Karpas-422 (cell line): ENCODE data around the gene MBNL2. TPM values are rescaled to one million over a fixed set of nuclear protein-coding genes. Genes with fewer than 3 reads are reported as not detected.

Experiments used
- DNase-seq: peaks from one replicate; pipeline ENCODE4 v3.0.0-alpha.2; 2015
- H2AFZ ChIP-seq: fragments of 200-600 bp; sonication (generic); 2 replicates; pipeline ENCODE4 v1.6.1; 2014; ENCODE audit warnings: antibody characterized with exemption, low read length, mixed read lengths
- H3K27ac ChIP-seq: fragments of 200-600 bp; sonication (generic); 2 replicates; pipeline ENCODE4 v1.5.1; 2014; ENCODE audit warnings: mild to moderate bottlenecking, low read length, moderate library complexity
- H3K27me3 ChIP-seq: fragments of 200-600 bp; sonication (generic); 2 replicates; pipeline ENCODE4 v1.6.1; 2014; ENCODE audit warnings: low read length, mixed read lengths
- H3K36me3 ChIP-seq: fragments of 200-600 bp; sonication (generic); 2 replicates; pipeline ENCODE4 v1.6.1; 2014; ENCODE audit warnings: low read length, mixed read lengths; ENCODE audit not compliant: insufficient read depth
- H3K4me1 ChIP-seq: fragments of 200-600 bp; sonication (generic); 2 replicates; pipeline ENCODE4 v1.6.1; 2014; ENCODE audit warnings: mild to moderate bottlenecking, low read length, mixed read lengths
- H3K4me2 ChIP-seq: fragments of 200-600 bp; sonication (generic); 2 replicates; pipeline ENCODE4 v1.6.1; 2014; ENCODE audit warnings: low read length, low read depth, mild to moderate bottlenecking; ENCODE audit not compliant: poor library complexity, severe bottlenecking
- H3K4me3 ChIP-seq: fragments of 200-600 bp; sonication (generic); 2 replicates; pipeline ENCODE4 v1.5.1; 2014; ENCODE audit warnings: mild to moderate bottlenecking, antibody characterized with exemption, low read length, mixed read lengths
- H3K79me2 ChIP-seq: fragments of 200-600 bp; sonication (generic); 2 replicates; pipeline ENCODE4 v1.6.1; 2014; ENCODE audit warnings: mild to moderate bottlenecking, low read length, mixed read lengths
- H3K9ac ChIP-seq: fragments of 200-600 bp; sonication (generic); 2 replicates; pipeline ENCODE4 v1.6.0; 2014; ENCODE audit warnings: low read length
- H3K9me2 ChIP-seq: fragments of 200-600 bp; sonication (generic), shearing (Covaris generic); replicated peaks from 2 replicates; pipeline ENCODE4 v1.6.0; 2014; ENCODE audit warnings: mild to moderate bottlenecking, low read length, moderate library complexity; ENCODE audit not compliant: insufficient read depth
- H3K9me3 ChIP-seq: fragments of 300-700, 200-600 bp; sonication (generic); 2 replicates; pipeline ENCODE4 v1.6.1; 2014; ENCODE audit warnings: low read length, mixed read lengths
- H4K20me1 ChIP-seq: fragments of 200-600 bp; sonication (generic); 2 replicates; pipeline ENCODE4 v1.6.1; 2014; ENCODE audit warnings: mild to moderate bottlenecking, antibody characterized with exemption, low read length, low read depth; ENCODE audit not compliant: insufficient read depth
- total RNA-seq: library from RNA; depleted of rRNA; stranded (reverse); fragments of >200 nt; shearing (Covaris generic); gene quantifications from 2 replicates; pipeline ENCODE4 v1.2.3, GENCODE V29; 2014; ENCODE audit warnings: low replicate concordance

MBNL2 gene
- total RNA-seq, 1 experiment from 2014 or later = 8.5 TPM

DNA sequence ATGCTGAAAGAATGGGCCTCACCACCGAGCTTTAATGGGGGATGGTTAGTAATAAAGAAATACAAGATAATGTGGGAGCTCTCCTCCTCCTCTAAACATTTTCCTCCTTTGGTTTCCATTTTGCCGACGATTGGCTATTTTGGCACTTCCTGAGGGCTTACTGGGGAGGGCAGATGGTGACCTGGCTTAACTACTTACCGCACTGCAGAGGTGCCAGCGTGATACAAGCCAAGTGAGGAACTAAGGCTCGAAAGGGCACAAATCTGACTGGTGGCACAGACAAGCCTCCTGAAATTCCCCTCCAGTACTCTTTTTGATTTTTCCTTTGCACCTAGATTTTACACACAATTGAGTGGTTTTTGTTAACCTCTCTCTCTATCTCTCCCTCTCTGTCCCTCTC is 158.6 kb downstream of the MBNL2 start:
- Histone ChIP-seq H3K27me3 (no peaks in the 10 kb centered on the region), H3K9ac (no peak overlapping the region), H3K4me1 (no peaks in the 10 kb centered on the region), H4K20me1 (no peaks in the 10 kb centered on the region; the same call in 1 of the 2 replicates), H3K36me3 (no peaks in the 10 kb centered on the region), H3K4me3 (no peak overlapping the region), H3K9me2 (no peaks in the 10 kb centered on the region), H3K4me2 (no peak overlapping the region), H2AFZ (no peak overlapping the region), H3K27ac (no peak overlapping the region), H3K9me3 (no peaks in the 10 kb centered on the region), H3K79me2 (no peaks in the 10 kb centered on the region)
- no peak for DNase-seq

DNA sequence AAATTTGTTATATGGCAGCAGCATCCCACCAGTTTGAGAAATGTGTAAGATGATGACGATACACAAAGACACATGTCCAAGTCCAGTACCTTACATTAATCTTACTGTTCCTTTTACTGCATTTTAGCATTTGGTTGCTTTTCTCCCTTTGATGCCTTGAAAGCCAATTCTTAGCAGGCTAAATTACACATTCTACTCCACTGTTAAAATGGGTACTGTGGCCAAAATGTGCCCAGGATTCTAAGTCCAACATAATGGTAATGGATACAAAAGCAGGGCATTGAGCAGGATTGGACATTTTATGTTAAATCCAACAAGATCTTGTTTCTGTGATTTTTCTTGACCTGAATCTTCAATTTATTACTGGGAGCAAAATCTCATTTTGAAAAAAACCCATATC is 159.1 kb downstream of the MBNL2 start:
- Histone ChIP-seq H3K36me3 (no peaks in the 10 kb centered on the region), H3K4me1 (no peaks in the 10 kb centered on the region), H3K4me2 (no peak overlapping the region), H3K27ac (no peak overlapping the region), H3K9me3 (no peaks in the 10 kb centered on the region), H4K20me1 (no peaks in the 10 kb centered on the region; the same call in 1 of the 2 replicates), H3K9me2 (no peaks in the 10 kb centered on the region), H3K9ac (no peak overlapping the region), H2AFZ (no peak overlapping the region), H3K4me3 (no peak overlapping the region), H3K79me2 (no peaks in the 10 kb centered on the region), H3K27me3 (no peaks in the 10 kb centered on the region)
- no peak for DNase-seq

DNA sequence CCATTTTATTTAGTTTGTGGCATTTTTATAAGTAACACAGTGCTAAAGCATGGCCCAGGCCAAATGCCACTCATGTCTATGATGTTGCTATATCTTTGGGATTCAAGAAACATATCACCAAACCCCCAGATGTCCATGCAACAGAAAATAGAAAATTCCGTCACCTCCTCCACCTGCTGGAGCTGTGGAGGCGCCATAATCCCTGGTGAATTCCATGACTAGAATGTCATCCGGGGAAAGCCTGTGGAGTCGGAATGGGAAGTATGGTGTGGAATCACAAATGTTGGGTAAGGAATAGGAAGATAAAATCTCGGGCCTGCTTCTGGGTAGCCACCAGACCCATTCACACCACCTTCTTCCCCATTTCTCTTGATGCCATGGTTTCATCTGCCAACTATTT is 160.1 kb downstream of the MBNL2 start:
- no peak for DNase-seq
- Histone ChIP-seq H4K20me1 (no peaks in the 10 kb centered on the region; the same call in 1 of the 2 replicates), H3K4me3 (no peak overlapping the region), H3K4me1 (no peaks in the 10 kb centered on the region), H3K79me2 (no peaks in the 10 kb centered on the region), H3K4me2 (no peak overlapping the region), H3K9me2 (no peaks in the 10 kb centered on the region), H3K9ac (no peak overlapping the region), H3K36me3 (no peaks in the 10 kb centered on the region), H3K27ac (no peak overlapping the region), H3K27me3 (no peaks in the 10 kb centered on the region), H3K9me3 (no peaks in the 10 kb centered on the region), H2AFZ (no peak overlapping the region)

DNA sequence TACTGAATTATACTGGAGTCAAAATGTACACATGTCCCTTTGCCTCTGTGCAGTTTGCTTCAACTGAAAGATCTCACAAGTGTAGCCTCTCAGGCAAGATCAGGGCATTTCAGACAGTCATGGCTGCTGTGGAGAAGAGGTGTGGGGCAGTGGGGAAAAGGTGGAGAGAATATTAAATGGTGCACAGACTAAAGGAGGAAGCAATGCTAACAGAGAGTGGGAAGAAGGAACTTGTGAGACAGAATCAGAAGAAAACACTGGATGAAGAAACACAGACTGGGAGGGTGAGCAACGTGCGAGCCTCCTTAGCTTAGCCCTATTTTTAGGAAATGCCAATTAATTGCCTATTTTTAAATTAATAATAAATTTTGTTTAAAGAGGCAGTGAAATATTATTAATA is 162.2 kb downstream of the MBNL2 start:
- Histone ChIP-seq H3K9me3 (no peaks in the 10 kb centered on the region), H3K27me3 (no peaks in the 10 kb centered on the region), H3K4me1 (no peaks in the 10 kb centered on the region), H2AFZ (no peak overlapping the region), H3K27ac (no peak overlapping the region), H3K4me3 (no peak overlapping the region), H3K36me3 (no peaks in the 10 kb centered on the region), H3K4me2 (no peak overlapping the region), H3K79me2 (no peaks in the 10 kb centered on the region), H3K9ac (no peak overlapping the region), H3K9me2 (no peaks in the 10 kb centered on the region), H4K20me1 (no peaks in the 10 kb centered on the region)
- no peak for DNase-seq

DNA sequence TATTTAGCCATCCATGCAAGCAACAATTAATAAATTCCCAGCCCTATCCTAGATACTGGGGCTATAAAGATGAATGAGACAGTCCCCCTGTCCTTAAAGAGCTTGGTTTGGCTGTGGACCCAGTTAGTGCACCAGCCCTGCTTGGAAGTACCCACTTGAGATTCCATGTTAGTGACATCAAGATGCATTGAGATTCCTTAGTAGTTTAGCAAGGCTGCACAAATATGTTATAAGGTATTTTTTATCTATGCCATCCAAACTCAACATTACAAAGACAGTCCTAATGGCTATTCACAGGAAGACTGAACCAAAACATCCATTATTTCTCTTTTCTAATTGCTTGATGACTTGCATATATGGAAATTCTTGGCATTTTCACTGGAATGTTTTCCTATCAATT is 163.0 kb downstream of the MBNL2 start:
- H2AFZ ChIP-seq = no peak overlapping the region
- H3K4me1 ChIP-seq = no peaks in the 10 kb centered on the region
- no peak for DNase-seq
- no peaks in the 10 kb centered on the region for H4K20me1 ChIP-seq
- no peak overlapping the region for H3K4me2 ChIP-seq
- no peaks in the 10 kb centered on the region for H3K79me2 ChIP-seq
- no peak overlapping the region for H3K4me3 ChIP-seq
- no peak overlapping the region for H3K27ac ChIP-seq
- no peaks in the 10 kb centered on the region for H3K9me2 ChIP-seq
- H3K36me3 ChIP-seq = no peaks in the 10 kb centered on the region
- H3K9me3 ChIP-seq = no peaks in the 10 kb centered on the region
- H3K9ac ChIP-seq = no peak overlapping the region
- no peaks in the 10 kb centered on the region for H3K27me3 ChIP-seq

DNA sequence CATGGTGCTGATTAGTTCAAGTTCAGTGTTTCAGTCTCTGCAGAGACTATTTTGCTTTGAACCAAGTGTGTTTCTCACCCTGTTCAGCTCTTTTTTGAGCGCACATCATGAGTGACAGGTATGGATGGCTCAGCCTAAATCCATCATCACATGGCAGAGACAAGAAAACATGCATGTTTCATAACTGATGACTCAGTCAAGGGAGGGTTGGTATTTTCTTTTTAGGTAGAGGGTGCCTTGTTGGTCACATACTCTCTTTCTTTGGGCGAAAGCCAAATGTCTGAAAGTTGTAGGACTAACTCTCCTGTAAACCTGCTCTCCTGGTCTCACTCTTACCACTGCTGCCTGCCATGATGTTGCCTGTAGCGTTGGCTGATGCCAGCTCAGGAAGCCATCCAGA is 163.7 kb downstream of the MBNL2 start:
- H3K9me3 ChIP-seq = no peaks in the 10 kb centered on the region
- no peak for DNase-seq
- no peaks in the 10 kb centered on the region for H3K79me2 ChIP-seq
- no peak overlapping the region for H2AFZ ChIP-seq
- no peak overlapping the region for H3K9ac ChIP-seq
- no peaks in the 10 kb centered on the region for H3K36me3 ChIP-seq
- no peak overlapping the region for H3K27ac ChIP-seq
- H4K20me1 ChIP-seq = no peaks in the 10 kb centered on the region
- H3K4me2 ChIP-seq = no peak overlapping the region
- no peak overlapping the region for H3K4me3 ChIP-seq
- no peaks in the 10 kb centered on the region for H3K4me1 ChIP-seq
- H3K27me3 ChIP-seq = no peaks in the 10 kb centered on the region
- H3K9me2 ChIP-seq = no peaks in the 10 kb centered on the region

DNA sequence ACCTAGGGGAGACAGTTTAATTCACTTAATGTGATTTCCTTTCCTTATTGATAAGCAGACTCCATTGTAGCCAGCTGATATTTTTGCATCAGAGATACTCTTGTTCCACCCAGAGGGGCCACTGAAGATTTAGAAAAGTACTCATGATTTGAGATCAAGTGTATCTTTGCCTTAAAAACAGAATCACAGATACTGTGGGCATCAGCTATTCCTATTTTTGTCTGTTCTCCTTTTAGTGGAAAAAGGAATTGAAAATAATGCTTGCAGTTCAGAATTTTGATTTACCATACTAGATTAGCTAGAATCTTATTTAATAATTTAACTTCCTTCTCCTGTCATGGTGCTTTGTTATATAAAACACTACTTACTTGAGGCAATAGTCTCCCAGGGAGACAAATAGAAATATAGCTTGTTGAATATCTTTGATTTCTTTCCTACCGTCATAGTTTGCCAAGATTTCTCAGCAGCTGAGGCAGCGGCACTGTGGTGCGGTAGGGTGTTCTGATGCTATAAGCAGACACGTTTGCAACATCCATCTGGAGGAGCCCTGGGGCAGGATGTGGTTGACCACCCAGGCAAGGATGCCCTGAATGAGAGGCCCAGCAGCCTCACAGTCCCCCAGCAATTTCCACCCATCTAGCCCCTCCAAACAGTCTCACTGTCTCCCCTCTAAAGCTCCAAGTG is 164.8 kb downstream of the MBNL2 start:
- H3K9ac ChIP-seq = no peak overlapping the region
- no peak overlapping the region for H2AFZ ChIP-seq
- no peaks in the 10 kb centered on the region for H3K79me2 ChIP-seq
- no peaks in the 10 kb centered on the region for H3K27me3 ChIP-seq
- H3K9me3 ChIP-seq = no peaks in the 10 kb centered on the region
- no peaks in the 10 kb centered on the region for H3K36me3 ChIP-seq
- DNase-seq = no peak
- no peak overlapping the region for H3K4me2 ChIP-seq
- no peak overlapping the region for H3K4me3 ChIP-seq
- H3K27ac ChIP-seq = no peak overlapping the region
- no peaks in the 10 kb centered on the region for H4K20me1 ChIP-seq
- H3K4me1 ChIP-seq = no peaks in the 10 kb centered on the region
- no peaks in the 10 kb centered on the region for H3K9me2 ChIP-seq

DNA sequence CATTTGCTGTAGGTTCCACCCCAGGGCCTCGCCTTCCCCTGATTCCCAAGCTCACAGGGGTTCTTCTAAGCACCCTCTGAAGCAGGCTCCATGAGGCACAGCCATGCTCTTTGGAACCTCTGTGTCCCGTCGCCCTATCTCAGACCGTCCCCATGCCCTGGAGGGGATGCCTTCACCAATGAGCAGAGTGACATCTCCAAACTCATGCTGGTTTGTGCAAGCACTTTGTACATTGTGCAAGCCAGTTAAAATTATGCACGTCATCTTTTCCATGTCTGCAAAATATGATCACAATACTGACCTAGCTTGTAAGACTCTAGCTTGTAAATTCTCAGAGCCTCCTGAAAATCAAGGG is 165.3 kb downstream of the MBNL2 start:
- Histone ChIP-seq H3K4me2 (no peak overlapping the region), H3K27ac (no peak overlapping the region), H2AFZ (no peak overlapping the region), H3K79me2 (no peaks in the 10 kb centered on the region), H3K9me3 (no peaks in the 10 kb centered on the region), H4K20me1 (no peaks in the 10 kb centered on the region), H3K27me3 (no peaks in the 10 kb centered on the region), H3K9me2 (no peaks in the 10 kb centered on the region), H3K36me3 (no peaks in the 10 kb centered on the region), H3K9ac (no peak overlapping the region), H3K4me3 (no peak overlapping the region), H3K4me1 (no peaks in the 10 kb centered on the region)
- no peak for DNase-seq

DNA sequence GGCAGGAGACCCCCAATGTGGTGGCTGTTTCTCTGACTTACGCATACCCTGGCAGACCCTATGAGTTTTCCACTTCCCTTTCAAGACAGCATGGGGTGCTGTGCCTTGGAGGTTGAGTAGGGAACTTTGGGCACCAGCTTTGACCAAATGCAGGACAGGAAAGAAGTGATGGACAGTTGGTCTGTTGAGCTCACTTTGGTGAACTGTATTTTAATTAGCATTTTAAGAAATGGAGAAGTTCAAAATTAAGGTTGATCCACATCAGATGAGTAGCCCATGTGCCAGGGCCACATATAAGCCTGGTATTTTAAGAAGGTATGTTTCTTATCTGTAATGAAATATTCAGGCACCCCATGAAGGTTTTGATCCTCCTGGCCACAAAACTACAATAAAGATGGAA is 165.8 kb downstream of the MBNL2 start:
- no peak overlapping the region for H3K9ac ChIP-seq
- H4K20me1 ChIP-seq = no peaks in the 10 kb centered on the region
- H3K4me3 ChIP-seq = no peak overlapping the region
- no peak overlapping the region for H3K27ac ChIP-seq
- H3K4me2 ChIP-seq = no peak overlapping the region
- no peaks in the 10 kb centered on the region for H3K27me3 ChIP-seq
- no peak overlapping the region for H2AFZ ChIP-seq
- no peaks in the 10 kb centered on the region for H3K9me3 ChIP-seq
- H3K79me2 ChIP-seq = no peaks in the 10 kb centered on the region
- no peaks in the 10 kb centered on the region for H3K4me1 ChIP-seq
- no peaks in the 10 kb centered on the region for H3K9me2 ChIP-seq
- H3K36me3 ChIP-seq = no peaks in the 10 kb centered on the region
- DNase-seq = no peak
